ENCODE results near the gene FASN.

FASN gene

DNA sequence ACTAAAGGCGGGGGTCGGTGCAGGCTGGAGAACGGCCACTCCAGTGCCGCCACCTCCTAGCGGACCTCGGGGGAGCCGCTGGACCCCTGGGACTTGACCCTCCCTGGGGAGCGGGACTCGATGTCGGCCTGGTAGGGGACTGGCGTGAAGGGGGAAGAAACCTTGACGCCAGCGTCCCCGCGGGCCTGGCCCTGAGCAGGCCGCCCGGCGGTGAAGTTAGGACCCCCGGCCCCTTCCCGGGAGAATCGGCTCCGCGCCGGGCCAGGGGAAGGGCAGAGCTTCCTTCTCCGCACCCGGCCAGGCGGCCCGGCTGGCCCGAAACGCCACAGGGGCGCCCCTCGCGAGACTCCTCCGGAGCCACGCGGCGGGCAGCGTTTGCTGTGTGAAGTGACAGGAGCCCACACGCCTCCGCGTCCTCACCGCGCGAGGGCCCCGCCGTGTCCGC is 32.8 kb downstream of the FASN start:
- TF ChIP-seq, protein P1, sequence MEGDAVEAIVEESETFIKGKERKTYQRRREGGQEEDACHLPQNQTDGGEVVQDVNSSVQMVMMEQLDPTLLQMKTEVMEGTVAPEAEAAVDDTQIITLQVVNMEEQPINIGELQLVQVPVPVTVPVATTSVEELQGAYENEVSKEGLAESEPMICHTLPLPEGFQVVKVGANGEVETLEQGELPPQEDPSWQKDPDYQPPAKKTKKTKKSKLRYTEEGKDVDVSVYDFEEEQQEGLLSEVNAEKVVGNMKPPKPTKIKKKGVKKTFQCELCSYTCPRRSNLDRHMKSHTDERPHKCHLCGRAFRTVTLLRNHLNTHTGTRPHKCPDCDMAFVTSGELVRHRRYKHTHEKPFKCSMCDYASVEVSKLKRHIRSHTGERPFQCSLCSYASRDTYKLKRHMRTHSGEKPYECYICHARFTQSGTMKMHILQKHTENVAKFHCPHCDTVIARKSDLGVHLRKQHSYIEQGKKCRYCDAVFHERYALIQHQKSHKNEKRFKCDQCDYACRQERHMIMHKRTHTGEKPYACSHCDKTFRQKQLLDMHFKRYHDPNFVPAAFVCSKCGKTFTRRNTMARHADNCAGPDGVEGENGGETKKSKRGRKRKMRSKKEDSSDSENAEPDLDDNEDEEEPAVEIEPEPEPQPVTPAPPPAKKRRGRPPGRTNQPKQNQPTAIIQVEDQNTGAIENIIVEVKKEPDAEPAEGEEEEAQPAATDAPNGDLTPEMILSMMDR (IDR thresholded peaks at IDR 0.05; ENCODE audit: insufficient read depth, low read depth, low read length, missing control alignments): no peak
- DNase-seq (ENCODE audit: low read depth): no peak
- H3K4me3 ChIP-seq (ENCODE audit: low read length): peak overlapping the region; percentile 83

DNA sequence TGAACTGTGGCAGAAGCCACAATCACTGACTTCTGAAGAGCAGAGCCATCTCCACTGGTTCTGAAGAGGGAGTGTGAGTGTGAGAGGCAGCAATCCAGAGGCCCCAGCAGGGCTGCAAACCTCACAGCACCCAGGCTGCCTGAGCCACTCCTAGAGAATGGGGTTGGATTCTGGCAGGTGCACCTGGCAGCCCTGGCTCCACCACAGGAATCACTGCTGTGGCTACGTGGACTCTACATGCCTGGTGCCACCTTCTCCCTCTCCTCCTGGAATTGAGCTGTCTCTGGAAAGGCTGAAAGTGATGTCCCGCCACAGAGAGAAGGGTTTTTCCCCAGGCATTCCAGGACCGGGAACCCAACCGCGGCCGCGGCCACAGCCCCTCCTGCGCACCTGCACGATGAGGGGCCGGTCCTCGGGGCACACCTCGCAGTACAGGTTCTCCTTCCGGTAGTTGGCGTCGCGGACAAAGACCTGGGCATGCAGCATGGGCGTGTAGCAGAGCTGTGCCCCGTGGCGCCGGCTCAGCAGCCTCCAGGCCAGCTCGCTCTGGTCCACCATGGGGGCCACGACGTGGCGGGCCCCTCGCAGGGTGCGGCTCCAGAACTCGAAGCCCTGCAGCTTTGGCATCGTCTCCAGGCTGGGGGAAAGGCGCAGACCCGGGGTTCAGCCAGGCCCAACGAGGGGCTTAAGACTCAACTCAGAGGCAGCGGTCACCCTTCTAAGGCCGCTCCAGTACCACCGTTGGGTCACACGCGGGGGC is 33.4 kb downstream of the FASN start:
- TF ChIP-seq, protein P1 (IDR thresholded peaks at IDR 0.05; ENCODE audit: insufficient read depth, low read depth, low read length, missing control alignments): no peak
- peak; percentile 53 for DNase-seq (ENCODE audit: low read depth)

DNA sequence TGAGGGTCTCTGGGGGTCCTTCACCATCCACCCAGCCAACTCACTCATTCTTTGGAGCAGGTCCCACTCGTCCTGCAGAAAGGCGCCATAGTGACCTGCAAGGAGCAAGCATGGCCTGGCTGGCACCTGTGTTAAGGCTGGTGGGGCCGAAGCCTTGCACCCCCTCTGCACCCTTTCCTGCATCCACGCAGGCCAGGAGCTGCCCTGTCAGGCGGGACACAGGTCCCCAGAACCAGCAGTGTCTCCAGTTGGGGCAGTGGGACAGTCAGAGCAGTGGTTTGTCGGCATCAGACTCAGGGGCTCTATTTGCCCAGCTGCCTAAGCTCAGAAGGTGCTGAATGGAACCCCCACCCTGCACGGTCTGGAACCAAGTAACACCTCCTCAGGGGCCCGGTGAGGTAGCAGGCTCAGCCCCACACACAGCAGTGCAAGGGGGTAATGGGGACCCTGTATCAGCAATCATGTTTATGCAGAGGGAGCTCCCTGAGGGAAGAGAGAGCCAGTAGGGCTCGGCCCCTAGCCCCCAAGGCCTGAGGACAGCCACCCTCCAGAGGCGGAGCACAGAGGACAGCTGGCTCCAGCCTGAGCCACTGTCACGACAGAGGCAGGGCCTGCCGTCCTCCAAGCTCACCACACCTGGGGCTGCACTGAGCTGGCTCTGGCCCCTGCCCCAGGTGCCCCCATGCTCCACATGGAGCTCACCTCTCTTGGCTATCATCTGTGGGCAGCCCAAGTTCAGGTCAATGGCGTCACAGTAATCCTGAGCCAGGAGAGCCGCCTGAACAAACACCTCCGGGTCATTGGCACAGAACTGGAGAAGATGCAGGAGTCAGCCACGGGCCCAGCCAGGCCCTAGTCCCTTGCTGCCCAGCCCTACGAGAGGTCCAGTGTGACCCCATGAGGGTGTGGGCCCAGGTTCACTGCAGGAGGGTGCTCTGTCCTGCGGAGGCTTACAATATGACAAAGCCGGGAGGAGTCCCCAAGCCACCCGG is 34.3 kb downstream of the FASN start:
- no peak for DNase-seq (ENCODE audit: low read depth)
- H3K4me3 ChIP-seq (ENCODE audit: low read length): peak overlapping the region; percentile 83
- TF ChIP-seq, protein P1 (IDR thresholded peaks at IDR 0.05; ENCODE audit: insufficient read depth, low read depth, low read length, missing control alignments): no peak

More for the DNA sequence above, 33.4 kb downstream of the FASN start:
- H3K4me3 ChIP-seq (ENCODE audit: low read length): peak overlapping the region; percentile 83

DNA sequence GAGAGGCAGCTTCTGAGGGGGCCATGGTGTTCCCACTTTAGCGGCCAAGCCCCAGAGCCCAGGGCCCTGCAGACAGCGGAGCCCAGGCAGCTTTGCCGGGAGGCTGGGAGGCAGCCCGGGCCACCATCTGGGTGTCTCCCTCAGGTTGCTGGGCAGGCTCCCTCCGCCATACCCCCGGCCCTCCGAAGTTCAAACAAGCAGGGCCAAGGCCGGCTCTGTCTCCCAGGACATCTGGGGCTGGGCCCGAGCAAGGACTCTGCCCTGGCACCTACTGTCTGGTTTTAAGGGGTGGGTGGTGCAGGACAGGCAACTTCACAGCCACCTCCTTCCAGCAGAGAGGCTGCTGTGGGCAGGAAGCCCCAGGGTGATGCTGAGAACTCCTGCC is 35.1 kb downstream of the FASN start:
- DNase-seq (ENCODE audit: low read depth): no peak
- TF ChIP-seq, protein P1 (IDR thresholded peaks at IDR 0.05; ENCODE audit: insufficient read depth, low read depth, low read length, missing control alignments): no peak
- no peak overlapping the region for H3K4me3 ChIP-seq (ENCODE audit: low read length)

- TF ChIP-seq, protein P1 (IDR thresholded peaks at IDR 0.05; ENCODE audit: insufficient read depth, low read depth, low read length, missing control alignments): no peak
- no peak overlapping the region for H3K4me3 ChIP-seq (ENCODE audit: low read length)
- no peak for DNase-seq (ENCODE audit: low read depth)
Observed at GRCh38 chr17:82062076-82062983, 35.7 kb downstream of the FASN start.

Data from epithelial cell of esophagus (primary cell).